ENCODE data around the gene SLC30A2. TPM values are rescaled to one million over a fixed set of nuclear protein-coding genes. Genes with fewer than 3 reads are reported as not detected.

SLC30A2 gene
- polyA plus RNA-seq, 1 donor from 2014 or later = 0.46 TPM

DNA sequence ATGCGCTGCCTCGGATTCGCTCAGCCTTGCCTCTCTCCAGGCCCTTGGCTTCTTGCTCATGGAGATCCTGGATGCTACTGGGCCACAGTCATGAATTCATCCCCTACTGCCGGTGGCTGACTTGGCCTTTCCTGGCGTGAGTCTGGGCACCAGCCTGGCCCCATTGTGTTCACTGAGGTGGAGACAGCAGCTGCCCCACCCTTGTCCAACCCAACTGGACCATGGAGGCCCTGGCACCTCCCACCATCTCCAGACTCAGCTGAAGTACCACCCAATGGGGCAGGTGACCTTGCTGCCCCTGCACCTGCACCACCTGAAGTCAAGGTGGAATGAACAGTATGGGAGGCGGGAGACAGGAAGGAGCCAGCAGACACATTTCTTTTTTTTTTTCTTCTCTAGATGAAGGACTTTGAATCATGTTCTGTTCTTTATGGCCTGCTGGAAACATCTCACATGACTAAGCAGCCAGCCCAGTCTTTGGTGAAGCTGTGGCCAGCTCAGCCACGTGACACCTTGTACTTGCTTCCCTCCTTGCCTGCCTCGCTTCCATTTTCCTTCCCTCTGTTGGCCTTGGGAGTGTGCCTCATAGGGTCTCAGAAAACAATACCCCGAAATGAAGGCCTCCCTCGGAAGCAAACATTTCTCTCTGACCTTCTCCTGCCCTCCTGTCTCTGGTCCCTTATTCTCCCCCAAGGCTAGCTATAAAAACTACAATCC lies 3.8 kb upstream of the SLC30A2 start:
- TF ChIP-seq POLR2AphosphoS5 (IDR thresholded peaks at IDR 0.05) = no peak
- TF ChIP-seq, protein P1, sequence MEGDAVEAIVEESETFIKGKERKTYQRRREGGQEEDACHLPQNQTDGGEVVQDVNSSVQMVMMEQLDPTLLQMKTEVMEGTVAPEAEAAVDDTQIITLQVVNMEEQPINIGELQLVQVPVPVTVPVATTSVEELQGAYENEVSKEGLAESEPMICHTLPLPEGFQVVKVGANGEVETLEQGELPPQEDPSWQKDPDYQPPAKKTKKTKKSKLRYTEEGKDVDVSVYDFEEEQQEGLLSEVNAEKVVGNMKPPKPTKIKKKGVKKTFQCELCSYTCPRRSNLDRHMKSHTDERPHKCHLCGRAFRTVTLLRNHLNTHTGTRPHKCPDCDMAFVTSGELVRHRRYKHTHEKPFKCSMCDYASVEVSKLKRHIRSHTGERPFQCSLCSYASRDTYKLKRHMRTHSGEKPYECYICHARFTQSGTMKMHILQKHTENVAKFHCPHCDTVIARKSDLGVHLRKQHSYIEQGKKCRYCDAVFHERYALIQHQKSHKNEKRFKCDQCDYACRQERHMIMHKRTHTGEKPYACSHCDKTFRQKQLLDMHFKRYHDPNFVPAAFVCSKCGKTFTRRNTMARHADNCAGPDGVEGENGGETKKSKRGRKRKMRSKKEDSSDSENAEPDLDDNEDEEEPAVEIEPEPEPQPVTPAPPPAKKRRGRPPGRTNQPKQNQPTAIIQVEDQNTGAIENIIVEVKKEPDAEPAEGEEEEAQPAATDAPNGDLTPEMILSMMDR (IDR thresholded peaks at IDR 0.05; ENCODE audit: poor library complexity, severe bottlenecking) = no peak
- TF ChIP-seq RAD21 (conservative IDR thresholded peaks at IDR 0.05) = no peak
- no peak for TF ChIP-seq EZH2 (IDR thresholded peaks at IDR 0.05; ENCODE audit: borderline replicate concordance, insufficient read depth, low read length, poor library complexity, severe bottlenecking)
- TF ChIP-seq, protein P2, sequence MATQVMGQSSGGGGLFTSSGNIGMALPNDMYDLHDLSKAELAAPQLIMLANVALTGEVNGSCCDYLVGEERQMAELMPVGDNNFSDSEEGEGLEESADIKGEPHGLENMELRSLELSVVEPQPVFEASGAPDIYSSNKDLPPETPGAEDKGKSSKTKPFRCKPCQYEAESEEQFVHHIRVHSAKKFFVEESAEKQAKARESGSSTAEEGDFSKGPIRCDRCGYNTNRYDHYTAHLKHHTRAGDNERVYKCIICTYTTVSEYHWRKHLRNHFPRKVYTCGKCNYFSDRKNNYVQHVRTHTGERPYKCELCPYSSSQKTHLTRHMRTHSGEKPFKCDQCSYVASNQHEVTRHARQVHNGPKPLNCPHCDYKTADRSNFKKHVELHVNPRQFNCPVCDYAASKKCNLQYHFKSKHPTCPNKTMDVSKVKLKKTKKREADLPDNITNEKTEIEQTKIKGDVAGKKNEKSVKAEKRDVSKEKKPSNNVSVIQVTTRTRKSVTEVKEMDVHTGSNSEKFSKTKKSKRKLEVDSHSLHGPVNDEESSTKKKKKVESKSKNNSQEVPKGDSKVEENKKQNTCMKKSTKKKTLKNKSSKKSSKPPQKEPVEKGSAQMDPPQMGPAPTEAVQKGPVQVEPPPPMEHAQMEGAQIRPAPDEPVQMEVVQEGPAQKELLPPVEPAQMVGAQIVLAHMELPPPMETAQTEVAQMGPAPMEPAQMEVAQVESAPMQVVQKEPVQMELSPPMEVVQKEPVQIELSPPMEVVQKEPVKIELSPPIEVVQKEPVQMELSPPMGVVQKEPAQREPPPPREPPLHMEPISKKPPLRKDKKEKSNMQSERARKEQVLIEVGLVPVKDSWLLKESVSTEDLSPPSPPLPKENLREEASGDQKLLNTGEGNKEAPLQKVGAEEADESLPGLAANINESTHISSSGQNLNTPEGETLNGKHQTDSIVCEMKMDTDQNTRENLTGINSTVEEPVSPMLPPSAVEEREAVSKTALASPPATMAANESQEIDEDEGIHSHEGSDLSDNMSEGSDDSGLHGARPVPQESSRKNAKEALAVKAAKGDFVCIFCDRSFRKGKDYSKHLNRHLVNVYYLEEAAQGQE (IDR thresholded peaks at IDR 0.05; ENCODE audit: borderline replicate concordance) = no peak
- no peak for TF ChIP-seq TAF1 (IDR thresholded peaks at IDR 0.05; ENCODE audit: low read depth)
- no peak for TF ChIP-seq SMC3 (conservative IDR thresholded peaks at IDR 0.05; ENCODE audit: poor library complexity)
- no peak for TF ChIP-seq MXI1 (conservative IDR thresholded peaks at IDR 0.05; ENCODE audit: poor library complexity, severe bottlenecking)
- no peak for TF ChIP-seq EP300 (conservative IDR thresholded peaks at IDR 0.05; ENCODE audit: poor library complexity, severe bottlenecking)
- no peak overlapping the region for H2AFZ ChIP-seq (ENCODE audit: low read depth, low read length)
- H3K4me3 ChIP-seq (ENCODE audit: low read length) = no peak overlapping the region
- no peaks in the 10 kb centered on the region for H3K36me3 ChIP-seq (ENCODE audit: insufficient read depth, low read length)
- no peaks in the 10 kb centered on the region for H3K79me2 ChIP-seq (replicated peaks; ENCODE audit: insufficient read depth, low read length)
- no peaks in the 10 kb centered on the region for H3K9me3 ChIP-seq (ENCODE audit: low read length)
- H3K9me2 ChIP-seq (ENCODE audit: insufficient read depth, low read length) = no peaks in the 10 kb centered on the region
- H3K27me3 ChIP-seq (ENCODE audit: insufficient read depth, low read depth, low read length) = peaks cover 44% of the 10 kb centered on the region
- no peak overlapping the region for H3K9ac ChIP-seq (ENCODE audit: low read length)
- H3K27ac ChIP-seq (ENCODE audit: low read length) = no peak overlapping the region
- H3F3A ChIP-seq (ENCODE audit: insufficient read depth, low read length, poor library complexity, severe bottlenecking) = no peaks in the 10 kb centered on the region
- H3K4me2 ChIP-seq (ENCODE audit: low read length) = no peak overlapping the region
- no peaks in the 10 kb centered on the region for H4K20me1 ChIP-seq (ENCODE audit: insufficient read depth)

DNA sequence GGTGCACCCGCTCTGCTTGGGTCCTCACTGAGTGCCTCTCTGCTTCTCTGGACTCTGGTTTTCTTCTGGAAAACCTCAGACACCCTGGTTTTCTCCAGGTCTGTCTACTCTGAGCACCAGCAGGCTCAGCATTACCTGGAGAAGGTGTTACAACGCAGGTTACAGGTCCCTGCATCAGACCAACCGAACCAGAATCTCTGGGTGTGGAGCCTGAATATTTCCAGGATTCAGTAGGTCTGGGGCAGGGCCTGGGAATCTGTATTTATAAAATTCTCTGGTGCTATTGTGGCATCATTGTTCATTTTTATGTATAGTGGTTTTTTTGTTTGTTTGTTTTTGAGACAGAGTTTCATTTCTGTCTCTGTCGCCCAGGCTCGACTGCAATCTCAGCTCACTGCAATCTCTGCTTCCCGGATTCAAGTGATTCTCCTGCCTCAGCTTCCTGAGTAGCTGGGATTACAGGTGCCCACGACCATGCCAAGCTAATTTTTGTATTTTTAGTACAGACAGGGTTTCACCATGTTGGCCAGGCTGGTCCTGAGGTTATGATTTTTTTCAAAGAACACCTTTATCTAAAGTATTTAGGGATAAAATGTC lies 1.5 kb upstream of the SLC30A2 start:
- H3K27ac ChIP-seq (ENCODE audit: low read length) = no peak overlapping the region
- H3K4me2 ChIP-seq (ENCODE audit: low read length) = no peak overlapping the region
- no peak for TF ChIP-seq RAD21 (conservative IDR thresholded peaks at IDR 0.05)
- no peak for TF ChIP-seq TAF1 (IDR thresholded peaks at IDR 0.05; ENCODE audit: low read depth)
- TF ChIP-seq, protein P2 (IDR thresholded peaks at IDR 0.05; ENCODE audit: borderline replicate concordance) = no peak
- TF ChIP-seq SMC3 (conservative IDR thresholded peaks at IDR 0.05; ENCODE audit: poor library complexity) = no peak
- TF ChIP-seq EZH2 (IDR thresholded peaks at IDR 0.05; ENCODE audit: borderline replicate concordance, insufficient read depth, low read length, poor library complexity, severe bottlenecking) = no peak
- TF ChIP-seq, protein P1 (IDR thresholded peaks at IDR 0.05; ENCODE audit: poor library complexity, severe bottlenecking) = no peak
- no peaks in the 10 kb centered on the region for H3K9me2 ChIP-seq (ENCODE audit: insufficient read depth, low read length)
- H3K9ac ChIP-seq (ENCODE audit: low read length) = no peak overlapping the region
- H3K36me3 ChIP-seq (ENCODE audit: insufficient read depth, low read length) = no peaks in the 10 kb centered on the region
- peaks cover 62% of the 10 kb centered on the region for H3K27me3 ChIP-seq (ENCODE audit: insufficient read depth, low read depth, low read length)
- H3K4me3 ChIP-seq (ENCODE audit: low read length) = no peak overlapping the region
- no peaks in the 10 kb centered on the region for H3K9me3 ChIP-seq (ENCODE audit: low read length)
- H3K79me2 ChIP-seq (replicated peaks; ENCODE audit: insufficient read depth, low read length) = no peaks in the 10 kb centered on the region
- no peak overlapping the region for H2AFZ ChIP-seq (ENCODE audit: low read depth, low read length)
- H4K20me1 ChIP-seq (ENCODE audit: insufficient read depth) = no peaks in the 10 kb centered on the region
- no peaks in the 10 kb centered on the region for H3F3A ChIP-seq (ENCODE audit: insufficient read depth, low read length, poor library complexity, severe bottlenecking)
